Gastrocnemius medialis (tissue), 4 donors: Measurements from ENCODE around the gene LAMP1. TPM values are rescaled to one million over a fixed set of nuclear protein-coding genes. Genes with fewer than 3 reads are reported as not detected.

Source experiments
- ATAC-seq, 2 donors: fragments of 150-250 bp; one replicate each; pipeline ENCODE4 v1.9.1; 2016
- DNase-seq, 2 donors: peaks; one replicate each; pipeline ENCODE4 v3.0.0-alpha.2; 2019
- H3K27ac ChIP-seq, 4 donors: fragments of 200-600 bp; sonication (generic); 1 replicate in 1 of 4; 2 replicates in 3 of 4; pipeline ENCODE4 v1.5.1; 2016 to 2018; ENCODE audit warnings: mild to moderate bottlenecking in 2 of 4, moderate library complexity in 1 of 4
- H3K27me3 ChIP-seq, 3 donors: fragments of 200-600 bp; sonication (generic) in 2 of 3; 1 replicate in 1 of 3; 2 replicates in 2 of 3; pipeline versions ENCODE4 v1.5.1 to v1.6.0; 2016 to 2019; ENCODE audit warnings: mild to moderate bottlenecking in 1 of 3, moderate library complexity in 1 of 3
- H3K36me3 ChIP-seq, 2 donors: fragments of 200-600 bp; sonication (generic) in 1 of 2; one replicate each; pipeline ENCODE4 v1.5.1; 2017 to 2018
- H3K4me1 ChIP-seq, 2 donors: fragments of 200-600 bp; sonication (generic) in 1 of 2; one replicate each; pipeline ENCODE4 v1.5.1; 2016 to 2017; ENCODE audit warnings: mild to moderate bottlenecking in 2 of 2
- H3K4me3 ChIP-seq, 4 donors: fragments of 200-600 bp; sonication (generic) in 3 of 4; 1 replicate in 1 of 4; 2 replicates in 3 of 4; pipeline ENCODE4 v1.5.1; 2016 to 2019; ENCODE audit warnings: mild to moderate bottlenecking in 2 of 4
- H3K9me3 ChIP-seq, 3 donors: fragments of 200-600 bp; sonication (generic) in 2 of 3; 1 replicate in 1 of 3; 2 replicates in 2 of 3; pipeline ENCODE4 v1.5.1; 2016 to 2019
- POLR2A ChIP-seq, 2 donors: fragments of 450-650 bp; IDR thresholded peaks; one replicate each; pipeline ENCODE4 v1.6.1; 2017; ENCODE audit warnings: antibody characterized with exemption in 2 of 2, mild to moderate bottlenecking in 2 of 2, moderate library complexity in 2 of 2
- in situ Hi-C, 4 donors: fragments of 200-750 bp; cut with MboI; loops; one replicate each; pipeline versions ENCODE4 v1.15.0 to v1.8.0; 2017; ENCODE audit warnings: low sequenced_read_pairs in 4 of 4
- intact Hi-C: fragments of 100-400 bp; cut with DNase I; formaldehyde crosslinking; loops from one replicate; pipeline ENCODE4 v1.15.1; 2023; ENCODE audit warnings: low total_unique reads
- total RNA-seq, 4 donors: library from RNA; depleted of rRNA; stranded (reverse); fragments of >200 nt; gene quantifications; one replicate each; pipeline versions ENCODE4 v1.1.0 to v1.2.3, GENCODE V29; 2016
- TF ChIP-seq, protein P1 (sequence below), 5 experiments: fragments of 450-650 bp in 3 of 5; fragments of 200-600 bp in 2 of 5; sonication (generic) in 2 of 5; IDR thresholded peaks in 4 of 5; conservative IDR thresholded peaks in 1 of 5; 1 replicate in 4 of 5; 2 replicates in 1 of 5; pipeline ENCODE4 v1.5.1; 2016 to 2019; ENCODE audit warnings: antibody characterized with exemption in 5 of 5, mild to moderate bottlenecking in 3 of 5, moderate library complexity in 3 of 5

Gene LAMP1
- total RNA-seq, 4 donors from 2014 or later = 36.4 to 80.9 (median 66.9) TPM

DNA sequence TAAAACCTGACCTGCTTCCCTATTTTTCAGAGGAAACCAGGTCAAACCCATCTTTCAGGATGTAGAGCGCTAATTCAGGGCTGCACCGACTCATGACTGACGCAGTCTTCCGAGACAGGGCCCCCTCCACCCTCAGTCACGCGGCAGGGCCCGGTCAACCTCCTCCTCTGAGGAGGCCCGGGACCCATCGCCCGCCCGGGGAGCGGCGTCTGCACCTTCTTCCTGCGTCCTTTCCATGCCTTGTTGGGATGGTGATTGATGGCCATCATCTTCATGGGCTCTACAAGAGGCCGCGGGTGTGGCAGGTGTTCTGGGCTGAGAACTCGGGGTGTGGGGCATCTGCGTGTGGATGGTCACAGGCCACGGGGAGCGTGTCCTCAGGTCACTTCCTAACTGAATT lies 40.9 kb downstream of the LAMP1 start:
- no peak for TF ChIP-seq POLR2A (IDR thresholded peaks at IDR 0.05)
- TF ChIP-seq, protein P1, sequence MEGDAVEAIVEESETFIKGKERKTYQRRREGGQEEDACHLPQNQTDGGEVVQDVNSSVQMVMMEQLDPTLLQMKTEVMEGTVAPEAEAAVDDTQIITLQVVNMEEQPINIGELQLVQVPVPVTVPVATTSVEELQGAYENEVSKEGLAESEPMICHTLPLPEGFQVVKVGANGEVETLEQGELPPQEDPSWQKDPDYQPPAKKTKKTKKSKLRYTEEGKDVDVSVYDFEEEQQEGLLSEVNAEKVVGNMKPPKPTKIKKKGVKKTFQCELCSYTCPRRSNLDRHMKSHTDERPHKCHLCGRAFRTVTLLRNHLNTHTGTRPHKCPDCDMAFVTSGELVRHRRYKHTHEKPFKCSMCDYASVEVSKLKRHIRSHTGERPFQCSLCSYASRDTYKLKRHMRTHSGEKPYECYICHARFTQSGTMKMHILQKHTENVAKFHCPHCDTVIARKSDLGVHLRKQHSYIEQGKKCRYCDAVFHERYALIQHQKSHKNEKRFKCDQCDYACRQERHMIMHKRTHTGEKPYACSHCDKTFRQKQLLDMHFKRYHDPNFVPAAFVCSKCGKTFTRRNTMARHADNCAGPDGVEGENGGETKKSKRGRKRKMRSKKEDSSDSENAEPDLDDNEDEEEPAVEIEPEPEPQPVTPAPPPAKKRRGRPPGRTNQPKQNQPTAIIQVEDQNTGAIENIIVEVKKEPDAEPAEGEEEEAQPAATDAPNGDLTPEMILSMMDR (IDR thresholded peaks at IDR 0.05 in 4 of 5, conservative IDR thresholded peaks at IDR 0.05 in 1 of 5) = no peak
- Histone ChIP-seq H3K36me3 (peaks cover 0 to 3% of the 10 kb centered on the region in 2 donors), H3K4me3 (no peak overlapping the region), H3K9me3 (no peaks in the 10 kb centered on the region), H3K27ac (peak overlapping the region; percentile 50 to 78 (median 61)), H3K4me1 (peaks cover 6% of the 10 kb centered on the region in 2 donors), H3K27me3 (no peaks in the 10 kb centered on the region)
- no peak for ATAC-seq
- intact Hi-C loops = no loop called here
- in situ Hi-C loops = no loop called here
- DNase-seq = no peak

GRCh38 chr13:113338451-113338850 lies 41.4 kb downstream of the LAMP1 start:
- Histone ChIP-seq H3K27me3 (no peaks in the 10 kb centered on the region), H3K4me3 (no peak overlapping the region), H3K4me1 (peaks cover 6% of the 10 kb centered on the region in 2 donors), H3K36me3 (peaks cover 0 to 8% of the 10 kb centered on the region in 2 donors), H3K27ac (peak overlapping the region in 1 of 4 donors; percentile 78), H3K9me3 (no peaks in the 10 kb centered on the region)
- DNase-seq (no peak), ATAC-seq (no peak)
- TF ChIP-seq, protein P1 (IDR thresholded peaks at IDR 0.05 in 4 of 5, conservative IDR thresholded peaks at IDR 0.05 in 1 of 5) = no peak
- TF ChIP-seq POLR2A (IDR thresholded peaks at IDR 0.05) = no peak
- in situ Hi-C loops (no loop called here), intact Hi-C loops (no loop called here)

GRCh38 chr13:113342820-113343691 lies 46.0 kb downstream of the LAMP1 start:
- in situ Hi-C loops = no loop called here
- Histone ChIP-seq H3K4me1 (no peaks in the 10 kb centered on the region), H3K27me3 (no peaks in the 10 kb centered on the region), H3K9me3 (no peaks in the 10 kb centered on the region), H3K4me3 (no peak overlapping the region), H3K36me3 (peaks cover 0 to 10% of the 10 kb centered on the region in 2 donors), H3K27ac (no peak overlapping the region)
- TF ChIP-seq, protein P1 (IDR thresholded peaks at IDR 0.05 in 4 of 5, conservative IDR thresholded peaks at IDR 0.05 in 1 of 5) = no peak
- DNase-seq = peak in 1 of 2 donors; percentile 6
- no peak for ATAC-seq
- intact Hi-C loops = no loop called here

GRCh38 chr13:113343692-113343968 lies 46.6 kb downstream of the LAMP1 start:
- Histone ChIP-seq H3K4me1 (no peaks in the 10 kb centered on the region), H3K4me3 (no peak overlapping the region), H3K27ac (no peak overlapping the region), H3K27me3 (no peaks in the 10 kb centered on the region), H3K9me3 (no peaks in the 10 kb centered on the region), H3K36me3 (peaks cover 0 to 10% of the 10 kb centered on the region in 2 donors)
- intact Hi-C loops (no loop called here), in situ Hi-C loops (no loop called here)
- DNase-seq = no peak
- TF ChIP-seq, protein P1 (IDR thresholded peaks at IDR 0.05 in 4 of 5, conservative IDR thresholded peaks at IDR 0.05 in 1 of 5) = no peak
- no peak for TF ChIP-seq POLR2A (IDR thresholded peaks at IDR 0.05)
- no peak for ATAC-seq
